Neural progenitor cell (in vitro differentiated cells): Measurements from ENCODE around the gene RNF214. TPM values are rescaled to one million over a fixed set of nuclear protein-coding genes. Genes with fewer than 3 reads are reported as not detected.

Source experiments
- DNase-seq: peaks from one replicate; pipeline ENCODE4 v3.0.0-alpha.2; 2016; ENCODE audit warnings: low spot score
- H2AFZ ChIP-seq: fragments of 200-600 bp; sonication (generic); replicated peaks from 2 replicates; pipeline ENCODE4 v1.6.1; 2016; ENCODE audit warnings: antibody characterized with exemption
- H3F3A ChIP-seq: fragments of 200-600 bp; sonication (generic); 2 replicates; pipeline ENCODE4 v1.6.1; 2016; ENCODE audit warnings: antibody characterized with exemption, low read depth
- H3K27ac ChIP-seq: fragments of 200-600 bp; sonication (generic); 2 replicates; pipeline ENCODE4 v1.5.1; 2016; ENCODE audit warnings: mild to moderate bottlenecking
- H3K27me3 ChIP-seq: fragments of 200-600 bp; sonication (generic); 2 replicates; pipeline ENCODE4 v1.6.1; 2016; ENCODE audit warnings: mild to moderate bottlenecking, moderate library complexity
- H3K36me3 ChIP-seq: fragments of 200-600 bp; sonication (generic); 2 replicates; pipeline ENCODE4 v1.5.1; 2016
- H3K4me1 ChIP-seq: fragments of 200-600 bp; sonication (generic); 2 replicates; pipeline ENCODE4 v1.6.1; 2016; ENCODE audit warnings: mixed run types
- H3K4me2 ChIP-seq: fragments of 200-600 bp; sonication (generic); 2 replicates; pipeline ENCODE4 v1.6.1; 2016
- H3K4me3 ChIP-seq: fragments of 200-600 bp; sonication (generic); 2 replicates; pipeline ENCODE4 v1.5.1; 2016
- H3K79me2 ChIP-seq: fragments of 200-600 bp; sonication (generic); 2 replicates; pipeline ENCODE4 v1.6.1; 2016; ENCODE audit warnings: low read depth
- H3K9ac ChIP-seq: fragments of 200-600 bp; sonication (generic); 2 replicates; pipeline ENCODE4 v1.6.1; 2016
- H3K9me3 ChIP-seq: fragments of 200-600 bp; sonication (generic); 2 replicates; pipeline ENCODE4 v1.5.1; 2016; ENCODE audit warnings: low read depth
- H4K20me1 ChIP-seq: fragments of 200-600 bp; sonication (generic); 2 replicates; pipeline ENCODE4 v1.6.1; 2016; ENCODE audit warnings: low read depth
- H3K27ac Mint-ChIP-seq: 3 replicates; pipeline ENCODE4 v1.8.0; 2021; ENCODE audit warnings: mixed read lengths
- H3K27me3 Mint-ChIP-seq: 2 replicates; pipeline ENCODE4 v1.8.0; 2022; ENCODE audit warnings: low read depth, mild to moderate bottlenecking, inconsistent platforms, moderate library complexity, mixed read lengths; ENCODE audit not compliant: insufficient read depth
- H3K36me3 Mint-ChIP-seq: 3 replicates; pipeline ENCODE4 v1.8.0; 2021; ENCODE audit warnings: mixed read lengths
- H3K4me1 Mint-ChIP-seq: 3 replicates; pipeline ENCODE4 v1.8.0; 2021; ENCODE audit warnings: mixed read lengths
- H3K4me3 Mint-ChIP-seq: 3 replicates; pipeline ENCODE4 v1.8.0; 2021; ENCODE audit warnings: mild to moderate bottlenecking, moderate library complexity, mixed read lengths
- H3K9me3 Mint-ChIP-seq: 3 replicates; pipeline ENCODE4 v1.8.0; 2020; ENCODE audit warnings: mixed read lengths
- EZH2 ChIP-seq: fragments of 200-600 bp; sonication (generic); IDR thresholded peaks from 2 replicates; pipeline ENCODE4 v1.6.1; 2017; ENCODE audit warnings: antibody characterized with exemption, mild to moderate bottlenecking, moderate library complexity
- EZH2phosphoT487 ChIP-seq: fragments of 200-600 bp; sonication (generic); IDR thresholded peaks from 2 replicates; pipeline ENCODE4 v1.6.1; 2017; ENCODE audit warnings: antibody characterized with exemption
- total RNA-seq: library from RNA; depleted of rRNA; stranded (reverse); fragments of >200 nt; gene quantifications from 2 replicates; pipeline ENCODE4 v1.2.3, GENCODE V29; 2015; ENCODE audit warnings: low replicate concordance
- TF ChIP-seq, protein P1 (sequence below): fragments of 200-600 bp; sonication (generic); IDR thresholded peaks from 2 replicates; pipeline ENCODE4 v1.5.1; 2017; ENCODE audit warnings: antibody characterized with exemption, mild to moderate bottlenecking

The RNF214 gene
- total RNA-seq, 1 donor from 2014 or later, result 43.6 TPM

DNA sequence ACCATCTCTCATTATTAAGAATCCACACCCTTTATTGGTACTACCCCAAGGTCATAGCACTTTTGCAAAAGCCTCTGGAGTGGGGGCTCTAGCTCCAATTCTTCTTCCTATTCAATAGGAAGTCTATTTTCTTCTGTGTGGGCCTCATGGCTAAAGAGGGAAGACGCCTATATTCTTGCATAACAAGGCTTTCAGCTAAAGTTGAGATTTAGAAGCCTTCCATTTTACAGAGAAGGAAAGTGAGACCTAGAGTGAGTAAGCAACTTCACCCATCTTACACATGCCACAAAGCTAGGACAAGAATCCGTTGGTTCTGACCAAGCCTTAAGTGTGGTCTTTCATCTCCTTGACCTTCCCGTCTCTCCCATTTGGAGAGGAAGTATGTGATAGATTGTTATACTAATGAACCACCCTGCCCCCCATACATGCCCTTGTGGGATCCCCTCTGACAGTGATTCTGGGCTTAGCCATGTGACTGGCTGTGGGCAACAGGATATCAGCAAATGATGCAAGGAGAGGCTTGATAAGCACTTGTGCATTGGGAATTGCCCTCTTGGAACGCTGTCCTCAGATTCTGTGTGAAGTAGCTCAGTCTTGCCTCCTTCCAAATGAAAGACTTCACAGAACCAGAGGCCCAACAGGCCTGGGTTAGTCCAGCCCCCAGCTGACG is 71.3 kb downstream of the RNF214 start:
- H3K79me2 ChIP-seq, result no peaks in the 10 kb centered on the region
- Mint-ChIP-seq H3K4me3 (no peak overlapping the region), H3K9me3 (no peaks in the 10 kb centered on the region), H3K27me3 (peaks cover 11% of the 10 kb centered on the region), H3K27ac (no peak overlapping the region), H3K36me3 (no peaks in the 10 kb centered on the region), H3K4me1 (peaks cover 22% of the 10 kb centered on the region)
- no peaks in the 10 kb centered on the region for H3K9me3 ChIP-seq
- no peaks in the 10 kb centered on the region for H3K27me3 ChIP-seq
- DNase-seq, result no peak
- H3F3A ChIP-seq, result peaks cover 24% of the 10 kb centered on the region
- no peak overlapping the region for H2AFZ ChIP-seq
- H3K4me2 ChIP-seq, result no peak overlapping the region
- H3K27ac ChIP-seq, result no peak overlapping the region
- H4K20me1 ChIP-seq, result no peaks in the 10 kb centered on the region
- TF ChIP-seq, protein P1, sequence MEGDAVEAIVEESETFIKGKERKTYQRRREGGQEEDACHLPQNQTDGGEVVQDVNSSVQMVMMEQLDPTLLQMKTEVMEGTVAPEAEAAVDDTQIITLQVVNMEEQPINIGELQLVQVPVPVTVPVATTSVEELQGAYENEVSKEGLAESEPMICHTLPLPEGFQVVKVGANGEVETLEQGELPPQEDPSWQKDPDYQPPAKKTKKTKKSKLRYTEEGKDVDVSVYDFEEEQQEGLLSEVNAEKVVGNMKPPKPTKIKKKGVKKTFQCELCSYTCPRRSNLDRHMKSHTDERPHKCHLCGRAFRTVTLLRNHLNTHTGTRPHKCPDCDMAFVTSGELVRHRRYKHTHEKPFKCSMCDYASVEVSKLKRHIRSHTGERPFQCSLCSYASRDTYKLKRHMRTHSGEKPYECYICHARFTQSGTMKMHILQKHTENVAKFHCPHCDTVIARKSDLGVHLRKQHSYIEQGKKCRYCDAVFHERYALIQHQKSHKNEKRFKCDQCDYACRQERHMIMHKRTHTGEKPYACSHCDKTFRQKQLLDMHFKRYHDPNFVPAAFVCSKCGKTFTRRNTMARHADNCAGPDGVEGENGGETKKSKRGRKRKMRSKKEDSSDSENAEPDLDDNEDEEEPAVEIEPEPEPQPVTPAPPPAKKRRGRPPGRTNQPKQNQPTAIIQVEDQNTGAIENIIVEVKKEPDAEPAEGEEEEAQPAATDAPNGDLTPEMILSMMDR, result no peak
- TF ChIP-seq EZH2 (no peak), EZH2phosphoT487 (no peak)
- no peak overlapping the region for H3K9ac ChIP-seq
- no peaks in the 10 kb centered on the region for H3K36me3 ChIP-seq
- H3K4me1 ChIP-seq, result peaks cover 22% of the 10 kb centered on the region
- no peak overlapping the region for H3K4me3 ChIP-seq

DNA sequence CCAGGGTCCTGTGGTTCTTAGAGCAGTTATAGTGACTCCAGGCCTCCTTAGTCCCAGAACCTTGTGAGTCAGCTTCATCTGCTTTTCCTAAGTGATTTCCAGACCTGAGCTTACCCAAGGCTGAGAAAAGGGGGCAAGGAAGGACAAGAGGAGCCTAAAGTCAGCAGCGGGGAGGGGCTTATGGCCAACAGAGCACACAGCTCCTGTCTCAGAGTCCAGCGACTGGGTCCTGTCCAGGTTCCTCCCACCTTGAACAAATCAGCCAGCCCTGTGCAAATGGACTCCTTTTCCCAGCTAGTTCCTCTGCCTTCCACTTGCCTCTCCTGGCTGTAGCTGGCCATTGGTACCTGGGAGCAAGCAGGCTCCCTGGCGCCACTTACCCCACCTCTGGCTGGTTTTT is 72.7 kb downstream of the RNF214 start:
- Histone ChIP-seq H3K79me2 (no peaks in the 10 kb centered on the region), H3K27ac (no peak overlapping the region), H3F3A (peaks cover 11% of the 10 kb centered on the region), H3K9ac (no peak overlapping the region), H2AFZ (no peak overlapping the region), H3K4me3 (no peak overlapping the region), H3K4me2 (no peak overlapping the region), H4K20me1 (no peaks in the 10 kb centered on the region), H3K36me3 (no peaks in the 10 kb centered on the region), H3K4me1 (peaks cover 9% of the 10 kb centered on the region), H3K27me3 (no peaks in the 10 kb centered on the region), H3K9me3 (no peaks in the 10 kb centered on the region)
- H3K4me1 Mint-ChIP-seq, result peaks cover 9% of the 10 kb centered on the region
- no peak overlapping the region for H3K4me3 Mint-ChIP-seq
- H3K36me3 Mint-ChIP-seq, result no peaks in the 10 kb centered on the region
- no peak for DNase-seq
- no peak overlapping the region for H3K27ac Mint-ChIP-seq
- H3K9me3 Mint-ChIP-seq, result no peaks in the 10 kb centered on the region
- peaks cover 11% of the 10 kb centered on the region for H3K27me3 Mint-ChIP-seq
- TF ChIP-seq EZH2phosphoT487 (no peak), EZH2 (no peak)
- TF ChIP-seq, protein P1, result no peak

DNA sequence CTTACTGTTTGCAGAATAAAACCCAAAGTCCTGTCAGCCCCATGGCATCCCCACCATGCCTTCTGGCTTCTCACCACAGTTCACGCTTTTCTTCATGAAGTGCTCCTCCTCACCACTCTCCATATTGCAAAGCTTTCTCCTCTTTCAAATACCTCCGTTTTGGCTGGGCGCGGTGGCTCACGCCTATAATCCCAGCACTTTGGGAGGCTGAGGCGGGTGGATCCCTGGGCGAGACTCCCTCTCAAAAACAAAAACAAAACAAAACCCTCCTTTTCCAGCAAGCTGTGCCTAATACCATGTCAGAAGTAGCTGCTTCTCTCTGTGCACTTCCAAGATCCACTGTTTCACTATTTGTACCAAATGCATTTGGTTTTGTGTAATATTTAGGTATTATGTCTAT is 76.8 kb downstream of the RNF214 start:
- Histone ChIP-seq H4K20me1 (no peaks in the 10 kb centered on the region), H3K9me3 (no peaks in the 10 kb centered on the region), H3K4me3 (no peak overlapping the region), H3F3A (no peaks in the 10 kb centered on the region), H3K27me3 (no peaks in the 10 kb centered on the region), H3K4me1 (no peaks in the 10 kb centered on the region), H2AFZ (no peak overlapping the region), H3K27ac (no peak overlapping the region), H3K36me3 (no peaks in the 10 kb centered on the region), H3K9ac (no peak overlapping the region), H3K79me2 (no peaks in the 10 kb centered on the region), H3K4me2 (no peak overlapping the region)
- Mint-ChIP-seq H3K9me3 (no peaks in the 10 kb centered on the region), H3K4me1 (peaks cover under 1% of the 10 kb centered on the region), H3K4me3 (no peak overlapping the region), H3K36me3 (no peaks in the 10 kb centered on the region), H3K27ac (no peak overlapping the region), H3K27me3 (peaks cover 3% of the 10 kb centered on the region)
- TF ChIP-seq EZH2phosphoT487 (no peak), EZH2 (no peak)
- TF ChIP-seq, protein P1, result no peak
- no peak for DNase-seq
